RWPE1 (cell line): Measurements from ENCODE around the gene ADCK2.
"Not testable (repeated sequence)": the region's sequence is repeated elsewhere in the genome, so short reads cannot be mapped to it uniquely, and the experiment has no call there.

ENCODE experiments used
- CTCF ChIA-PET: fragments of 350-600 bp; sonication (Branson Sonifier 250); formaldehyde crosslinking; extraction: SDS; loops from one replicate; lab custom pipeline; 2021; lab: Yijun Ruan, JAX
- POLR2A ChIA-PET: fragments of 400-600 bp; formaldehyde crosslinking; extraction: SDS; loops from one replicate; lab custom pipeline; 2020; ENCODE audit warnings: antibody characterized with exemption; ENCODE audit not compliant: low non-redundant PET; lab: Yijun Ruan, JAX
- DNase-seq: peaks from one replicate; pipeline ENCODE4 v3.0.0; 2012; ENCODE audit warnings: low spot score
- H3K27ac ChIP-seq: fragments of 450-650 bp; 2 replicates; pipeline ENCODE4 v1.5.1; 2017
- CTCF ChIP-seq: fragments of 450-650 bp; conservative IDR thresholded peaks from 2 replicates; pipeline ENCODE4 v1.5.1; 2017; ENCODE audit warnings: low read depth, mild to moderate bottlenecking

Gene ADCK2

GRCh38 chr7:140673774-140674155 lies 1.0 kb downstream of the ADCK2 start:
- ChIA-PET CTCF (interaction anchor here (0.6 to 0.7 kb wide), 3 partner anchors 11 to 341 kb away, joined by 3 to 8 read pairs (median 3); partner anchors contain the start of gene MRPS33), POLR2A (no interaction called here)
- DNase-seq: no peak
- no peak for TF ChIP-seq CTCF
- H3K27ac ChIP-seq: peak overlapping the region; percentile 67

GRCh38 chr7:140674356-140674800 lies 1.6 kb downstream of the ADCK2 start:
- CTCF ChIA-PET: interaction anchor here (0.6 kb wide), 1 partner anchor 43 kb away, joined by 3 read pairs; no protein-coding TSS in a partner anchor
- POLR2A ChIA-PET: no interaction called here
- TF ChIP-seq CTCF: no peak
- DNase-seq: no peak
- no peak overlapping the region; the same call in 1 of the 2 replicates for H3K27ac ChIP-seq

- no peak overlapping the region for H3K27ac ChIP-seq
- TF ChIP-seq CTCF: no peak; the same call in 1 of the 2 replicates
- DNase-seq: no peak
- CTCF ChIA-PET: interaction anchor here (0.6 kb wide), 2 partner anchors 43 to 1784 kb away, joined by 3 read pairs; no protein-coding TSS in a partner anchor
- POLR2A ChIA-PET: no interaction called here
Measured at GRCh38 chr7:140674899-140675701, 2.4 kb downstream of the ADCK2 start.

- POLR2A ChIA-PET: no interaction called here
Measured at GRCh38 chr7:140675726-140676125, 3.0 kb downstream of the ADCK2 start.

GRCh38 chr7:140676306-140676705 lies 3.6 kb downstream of the ADCK2 start:
- ChIA-PET CTCF (interaction anchor here (0.6 to 0.7 kb wide), 2 partner anchors 201 to 693 kb away, joined by 3 to 5 read pairs; no protein-coding TSS in a partner anchor), POLR2A (no interaction called here)
- no peak for DNase-seq
- no peak overlapping the region for H3K27ac ChIP-seq
- TF ChIP-seq CTCF: no peak

More at GRCh38 chr7:140675726-140676125, 3.0 kb downstream of the ADCK2 start:
- no peak overlapping the region for H3K27ac ChIP-seq
- no peak for TF ChIP-seq CTCF
- CTCF ChIA-PET: interaction anchor here (0.6 kb wide), 1 partner anchor 201 kb away, joined by 3 read pairs; no protein-coding TSS in a partner anchor
- no peak for DNase-seq

DNA sequence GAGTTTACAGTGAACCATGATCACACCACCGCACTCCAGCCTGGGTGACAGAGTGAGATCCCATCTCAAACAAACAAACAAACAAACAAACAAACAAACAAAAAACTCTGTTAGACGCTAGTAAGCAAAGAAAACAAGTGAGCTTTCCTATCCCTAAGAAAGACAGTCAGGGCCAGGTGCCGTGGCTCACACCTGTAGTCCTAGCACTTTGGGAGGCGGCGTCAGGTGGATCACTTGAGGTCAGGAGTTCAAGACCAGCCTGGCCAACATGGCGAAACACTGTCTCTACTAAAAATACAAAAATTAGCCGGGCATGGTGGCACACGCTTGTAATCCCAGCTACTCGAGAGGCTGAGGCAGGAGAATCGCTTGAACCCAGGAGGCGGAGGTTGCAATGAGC lies 4.2 kb downstream of the ADCK2 start:
- CTCF ChIA-PET: interaction anchor here (0.7 kb wide), 1 partner anchor 693 kb away, joined by 5 read pairs; no protein-coding TSS in a partner anchor
- POLR2A ChIA-PET, DNase-seq, H3K27ac ChIP-seq: not testable (repeated sequence)

DNA sequence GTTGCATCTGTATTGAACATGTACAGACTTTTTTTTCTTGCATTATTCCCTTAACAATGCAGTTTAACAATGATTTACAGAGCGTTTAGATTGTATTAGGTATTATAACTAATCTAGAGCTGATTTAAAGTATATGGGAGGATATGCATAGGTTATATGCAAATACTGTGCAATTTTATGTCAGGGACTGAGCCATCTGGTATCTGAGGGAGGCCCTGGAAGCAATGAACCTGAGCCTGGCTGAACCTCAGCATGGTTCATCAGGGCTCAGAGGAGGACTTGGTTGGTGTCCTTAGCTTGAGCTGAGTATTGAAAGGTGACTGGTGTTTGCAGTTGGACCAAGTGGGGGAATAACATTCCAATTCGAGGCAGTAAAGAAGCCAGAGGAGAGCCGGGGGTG lies 4.8 kb downstream of the ADCK2 start:
- no peak for TF ChIP-seq CTCF
- ChIA-PET POLR2A (no interaction called here), CTCF (no interaction called here)
- H3K27ac ChIP-seq: no peak overlapping the region
- no peak for DNase-seq
